ENCODE results near the gene E4F1. TPM values are rescaled to one million over a fixed set of nuclear protein-coding genes. Genes with fewer than 3 reads are reported as not detected.

The E4F1 gene
- total and polyA plus RNA-seq, 10 of the 15 experiments (the other 5 are each of a cell fraction or from before 2014, with no cell fraction given) = 0.23 to 36.5 (median 14.5) TPM

GRCh38 chr16:2267913-2268666 lies 44.7 kb downstream of the E4F1 start, which contains the start of gene RNPS1 (continued):
- TF ChIP-seq NR2C2 (IDR thresholded peaks at IDR 0.05; ENCODE audit: borderline replicate concordance, control insufficient read depth, insufficient read length, low read depth) = no peak
- peak; percentile 99 for TF ChIP-seq RELB (IDR thresholded peaks at IDR 0.05; ENCODE audit: low read depth)
- TF ChIP-seq NFIC (IDR thresholded peaks at IDR 0.05; ENCODE audit: low read depth, low read length) = no peak
- TF ChIP-seq BRCA1 (IDR thresholded peaks at IDR 0.05; ENCODE audit: low read depth, low read length) = peak; percentile 36; the same call in 1 of the 2 replicates
- TF ChIP-seq MAX (IDR thresholded peaks at IDR 0.05; ENCODE audit: low read depth, low read length) = peak; percentile 73
- peak; percentile 92; the same call in 1 of the 2 replicates for TF ChIP-seq RBBP5 (conservative IDR thresholded peaks at IDR 0.05)
- peak; percentile 33 for TF ChIP-seq TARDBP (IDR thresholded peaks at IDR 0.05; ENCODE audit: borderline replicate concordance)
- TF ChIP-seq FOXM1 (IDR thresholded peaks at IDR 0.05; ENCODE audit: low read depth, low read length) = no peak
- peak; percentile 74; the same call in 1 of the 2 replicates for TF ChIP-seq E2F4 (IDR thresholded peaks at IDR 0.05; ENCODE audit: low read depth, low read length)
- no peak for TF ChIP-seq HDAC2 (IDR thresholded peaks at IDR 0.05)
- no peak for TF ChIP-seq SUZ12 (IDR thresholded peaks at IDR 0.05; ENCODE audit: unreplicated experiment)
- no peak for TF ChIP-seq SUPT20H (IDR thresholded peaks at IDR 0.05; ENCODE audit: borderline replicate concordance, control insufficient read depth, low read depth, low read length)
- TF ChIP-seq STAT3 (IDR thresholded peaks at IDR 0.05; ENCODE audit: low read depth, low read length) = no peak
- no peak for TF ChIP-seq SIX5 (IDR thresholded peaks at IDR 0.05; ENCODE audit: low read depth, low read length, severe bottlenecking)
- no peak for TF ChIP-seq IRF4 (IDR thresholded peaks at IDR 0.05; ENCODE audit: low read depth, low read length)
- TF ChIP-seq ETV6 (conservative IDR thresholded peaks at IDR 0.05 in 1 of 2, IDR thresholded peaks at IDR 0.05 in 1 of 2; ENCODE audit: borderline replicate concordance in 1 of 2, low read depth in 1 of 2) = peak in 1 of 2 experiments; percentile 60; a peak in 1 of 4 replicates
- TF ChIP-seq ZBTB40 (IDR thresholded peaks at IDR 0.05; ENCODE audit: borderline replicate concordance) = peak; percentile 84
- no peak for TF ChIP-seq REST (IDR thresholded peaks at IDR 0.05; ENCODE audit: low read depth, low read length)
- TF ChIP-seq HDGF (IDR thresholded peaks at IDR 0.05) = 0 out of 2 replicates have a peak, but pooled peaks have one; percentile 7
